ENCODE results near the gene WIZ.
A peak's percentile ranks its signal among the peaks of the same experiment; 100 is the strongest.

The WIZ gene

DNA sequence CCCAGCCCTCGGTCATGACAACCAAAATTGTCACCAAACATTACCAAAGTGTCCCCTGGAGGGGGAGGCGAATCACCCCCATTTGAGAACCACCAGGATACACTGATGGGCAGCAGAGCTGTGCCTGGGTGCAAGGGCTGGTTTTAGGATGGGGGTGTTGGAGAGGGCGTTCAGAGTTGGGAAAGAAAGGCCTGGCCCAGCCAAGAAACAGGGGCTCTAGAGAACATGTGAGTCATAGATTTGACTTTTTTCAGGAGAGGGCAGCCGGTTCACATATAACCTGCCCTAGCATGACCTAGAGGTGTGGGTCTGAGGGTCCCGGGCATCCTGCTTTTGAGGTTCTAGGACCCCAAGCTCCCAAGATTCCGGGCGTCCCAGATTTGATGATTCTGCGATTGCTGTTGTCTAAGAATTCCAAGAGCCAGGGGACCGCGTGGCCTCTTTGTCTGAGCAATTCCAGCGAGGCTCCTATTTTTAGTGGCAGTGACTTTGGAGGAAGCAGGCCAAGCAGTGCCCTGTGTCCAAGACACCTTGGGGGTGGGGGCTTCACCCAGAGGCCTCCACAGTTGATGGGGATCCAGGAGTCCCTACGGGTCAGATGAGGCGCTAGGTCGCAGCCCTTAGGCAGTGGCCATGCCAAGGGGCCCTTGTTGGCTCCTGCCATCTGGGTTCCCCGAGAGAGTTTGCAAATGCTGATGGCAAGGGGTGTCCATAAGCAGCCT is 5.1 kb downstream of the WIZ start:
- no peak for DNase-seq

GRCh38 chr19:15443838-15444237 is 5.9 kb downstream of the WIZ start:
- DNase-seq: peak; percentile 55

- no peak for DNase-seq
Observed at GRCh38 chr19:15443325-15443724, 6.4 kb downstream of the WIZ start.

- no peak for DNase-seq
Observed at GRCh38 chr19:15442142-15442920, 7.4 kb downstream of the WIZ start.

GRCh38 chr19:15441317-15441716 is 8.4 kb downstream of the WIZ start:
- DNase-seq: no peak

GRCh38 chr19:15439821-15440641 is 9.7 kb downstream of the WIZ start:
- no peak for DNase-seq

- DNase-seq: peak; percentile 6
Observed at GRCh38 chr19:15439078-15439799, 10.5 kb downstream of the WIZ start.

- no peak for DNase-seq
Observed at GRCh38 chr19:15438577-15438976, 11.2 kb downstream of the WIZ start.

- DNase-seq: no peak
Observed at GRCh38 chr19:15438124-15438496, 11.6 kb downstream of the WIZ start.

GRCh38 chr19:15437355-15438123 is 12.2 kb downstream of the WIZ start:
- DNase-seq: no peak

GRCh38 chr19:15436826-15437110 is 13.0 kb downstream of the WIZ start:
- DNase-seq: no peak

- no peak for DNase-seq
Observed at GRCh38 chr19:15436012-15436825, 13.5 kb downstream of the WIZ start.

DNA sequence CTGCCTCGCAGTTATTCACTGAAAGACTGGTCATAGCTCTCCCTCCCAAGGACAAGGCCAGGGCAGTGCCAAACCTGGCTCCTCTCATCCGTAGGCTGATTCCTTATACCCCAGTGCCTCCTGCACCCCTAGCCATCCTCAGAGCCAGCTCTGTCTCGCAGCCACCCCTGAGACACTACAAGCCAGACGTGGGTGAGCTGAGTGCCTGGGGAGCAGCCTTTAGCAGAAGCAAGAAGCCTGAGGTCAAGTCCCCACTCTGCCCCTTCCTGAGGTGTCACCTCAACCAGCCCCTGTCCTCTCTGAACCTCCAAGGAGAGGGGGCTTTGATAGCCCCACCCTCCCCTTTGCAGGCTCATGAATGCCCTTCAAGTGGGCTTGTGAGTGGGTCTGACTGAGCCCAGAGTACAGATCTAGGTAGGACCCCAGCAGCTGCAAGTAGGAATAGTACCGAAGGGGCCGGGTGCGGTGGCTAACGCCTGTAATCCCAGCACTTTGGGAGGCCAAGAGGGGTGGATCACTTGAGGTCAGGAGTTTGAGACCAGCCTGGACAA is 16.2 kb downstream of the WIZ start:
- DNase-seq: no peak

GRCh38 chr19:15432629-15433518 is 16.9 kb downstream of the WIZ start:
- DNase-seq: peak; percentile 76

DNA sequence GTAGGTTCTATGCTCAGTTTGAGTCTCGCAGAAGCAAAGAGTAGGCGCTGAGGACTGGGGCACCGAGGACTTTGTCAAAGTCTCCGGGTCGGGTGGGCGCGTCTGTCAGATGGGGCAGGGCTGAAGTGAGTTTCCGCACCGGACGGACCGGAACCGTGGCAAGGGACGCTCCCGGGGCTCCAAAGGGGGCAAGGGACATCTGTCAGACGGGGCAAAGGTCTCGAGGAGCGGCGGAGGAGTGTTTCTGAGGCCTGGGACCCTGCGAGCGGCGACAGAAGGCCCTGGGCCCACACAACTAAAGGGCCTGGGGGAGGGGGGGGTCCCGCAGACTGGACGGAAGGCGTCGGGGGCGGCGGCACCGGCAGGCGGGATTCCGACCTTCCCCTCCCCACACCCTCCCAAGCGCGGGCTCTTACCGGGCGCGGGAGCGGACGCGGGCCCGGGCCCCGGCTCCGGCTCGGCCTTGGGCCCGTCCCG is 17.7 kb downstream of the WIZ start:
- DNase-seq: no peak

- DNase-seq: no peak
Observed at GRCh38 chr19:15431396-15432017, 18.2 kb downstream of the WIZ start.

GRCh38 chr19:15430526-15431120 is 19.1 kb downstream of the WIZ start:
- no peak for DNase-seq

DNA sequence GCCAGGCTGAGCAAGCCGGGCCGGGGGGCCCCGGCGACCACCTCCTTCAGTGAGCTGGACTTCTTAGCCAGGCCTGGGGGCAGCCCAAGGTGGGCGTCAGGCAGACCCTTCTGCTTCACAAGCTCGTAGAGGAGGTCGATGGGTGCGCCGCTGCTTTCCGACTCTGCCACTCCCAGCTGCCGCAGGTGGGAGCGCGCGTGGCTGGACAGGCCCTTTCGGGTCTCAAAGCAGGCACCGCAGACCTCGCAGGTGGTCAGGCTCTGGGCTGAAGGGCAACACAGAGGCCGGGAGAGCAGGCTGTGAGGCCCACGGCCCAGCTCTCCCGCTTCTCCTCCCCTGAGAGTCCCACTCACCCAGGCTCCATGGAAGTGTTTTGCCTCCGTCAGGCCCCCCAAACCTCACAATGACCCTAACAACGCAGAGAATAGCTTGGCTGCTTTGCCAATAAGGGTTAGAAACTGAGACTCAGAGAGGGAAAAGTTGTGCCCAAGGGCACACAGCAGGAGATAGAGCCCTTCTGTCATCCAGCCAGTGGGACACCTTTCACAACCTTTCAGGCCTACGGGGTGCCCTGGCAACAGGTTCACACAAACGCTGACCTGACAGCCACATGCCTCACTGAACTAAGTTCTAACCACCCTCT is 19.8 kb downstream of the WIZ start:
- DNase-seq: no peak
